A549 (cell line): ENCODE measurements around the gene CCKAR. TPM values are rescaled to one million over a fixed set of nuclear protein-coding genes. Genes with fewer than 3 reads are reported as not detected.

Experiments used
- ATAC-seq, 2 experiments: fragments of 200-7000 bp in 1 of 2; fragments of >200 bp in 1 of 2; cut with Nextera tagmentation in 1 of 2; cut with Tn5 transposase in 1 of 2; 3 replicates each; pipeline versions ENCODE4 v1.8.0 to v1.9.1; 2018 to 2020; ENCODE audit warnings: mild to moderate bottlenecking in 1 of 2, moderate library complexity in 1 of 2
- CTCF ChIA-PET: fragments of 300-600 bp; sonication (Branson Sonifier 250); formaldehyde crosslinking; extraction: SDS; loops from one replicate; lab custom pipeline; 2021; ENCODE audit warnings: antibody characterized with exemption, inconsistent platforms; lab: Yijun Ruan, JAX
- POLR2A ChIA-PET: fragments of 350-600 bp; formaldehyde crosslinking; extraction: SDS; loops from one replicate; lab custom pipeline; 2021; ENCODE audit warnings: antibody characterized with exemption, inconsistent platforms; lab: Yijun Ruan, JAX
- DNase-seq, 2 experiments: peaks; one replicate each; pipeline versions ENCODE4 v3.0.0 to v3.0.0-alpha.2; 2011 to 2016; ENCODE audit warnings: low read depth in 1 of 2, low spot score in 1 of 2
- FAIRE-seq: peaks from 2 replicates; lab custom pipeline; 2011; peaks lifted over from hg19 to GRCh38; lab: Jason Lieb, UNC
- H3K27ac ChIP-seq, 2 experiments: fragments of >200 bp; sonication (Bioruptor Twin); formaldehyde crosslinking; 3 replicates each; pipeline ENCODE4 v1.5.1; 2016 to 2017
- H3K4me1 ChIP-seq: fragments of >200 bp; sonication (Bioruptor Twin); formaldehyde crosslinking; 3 replicates; pipeline ENCODE4 v1.6.1; 2016
- H3K4me2 ChIP-seq: fragments of >200 bp; sonication (Bioruptor Twin); formaldehyde crosslinking; 3 replicates; pipeline ENCODE4 v1.6.1; 2016
- H3K4me3 ChIP-seq: fragments of >200 bp; sonication (Bioruptor Twin); formaldehyde crosslinking; 3 replicates; pipeline ENCODE4 v1.5.1; 2016
- H3K9me3 ChIP-seq: fragments of >200 bp; sonication (Bioruptor Twin); formaldehyde crosslinking; 3 replicates; pipeline ENCODE4 v1.6.1; 2016
- BHLHE40 ChIP-seq: IDR thresholded peaks from 2 replicates; pipeline ENCODE4 v1.6.1; 2012; ENCODE audit warnings: low read depth, low read length, inconsistent platforms
- CBX2 ChIP-seq: fragments of 200-600 bp; sonication (generic); IDR thresholded peaks from 2 replicates; pipeline ENCODE4 v1.6.1; 2016; ENCODE audit warnings: low read depth, mild to moderate bottlenecking, borderline replicate concordance
- CBX8 ChIP-seq: fragments of 200-600 bp; sonication (generic); IDR thresholded peaks from 2 replicates; pipeline ENCODE4 v1.6.1; 2016
- CEBPB ChIP-seq, 2 experiments: fragments of >200 bp in 1 of 2; sonication (Bioruptor Twin) in 1 of 2; formaldehyde crosslinking in 1 of 2; IDR thresholded peaks; 2 replicates each; pipeline ENCODE4 v1.6.1; 2012 to 2016
- CHD2 ChIP-seq: fragments of 150-350 bp; IDR thresholded peaks from 2 replicates; pipeline ENCODE4 v1.6.1; 2014; ENCODE audit warnings: low read length; ENCODE audit not compliant: partially characterized antibody
- CHD4 ChIP-seq: fragments of 200-600 bp; sonication (generic); IDR thresholded peaks from 2 replicates; pipeline ENCODE4 v1.6.1; 2016; ENCODE audit warnings: antibody characterized with exemption, mild to moderate bottlenecking, borderline replicate concordance
- EHF ChIP-seq: fragments of 250-450 bp; sonication (Bioruptor Pico); IDR thresholded peaks from 2 replicates; pipeline ENCODE4 v1.5.0; 2020; ENCODE audit warnings: mild to moderate bottlenecking
- EHMT2 ChIP-seq: fragments of 200-600 bp; sonication (generic); IDR thresholded peaks from 2 replicates; pipeline ENCODE4 v1.6.1; 2016; ENCODE audit warnings: antibody characterized with exemption, low read depth, mild to moderate bottlenecking, moderate library complexity
- HDAC2 ChIP-seq: fragments of 200-600 bp; sonication (generic); IDR thresholded peaks from 2 replicates; pipeline ENCODE4 v1.6.1; 2016
- HOXA7 ChIP-seq: fragments of 250-450 bp; sonication (Bioruptor Pico); IDR thresholded peaks from 2 replicates; pipeline ENCODE4 v1.5.0; 2020; ENCODE audit warnings: mild to moderate bottlenecking, moderate library complexity
- HOXB5 ChIP-seq: fragments of 250-450 bp; sonication (Bioruptor Pico); IDR thresholded peaks from 2 replicates; pipeline ENCODE4 v1.5.0; 2020; ENCODE audit warnings: mild to moderate bottlenecking, moderate library complexity
- JUNB ChIP-seq: fragments of >200 bp; sonication (Bioruptor Twin); formaldehyde crosslinking; IDR thresholded peaks from 2 replicates; pipeline ENCODE4 v1.6.1; 2016
- KDM1A ChIP-seq: fragments of 200-600 bp; sonication (generic); IDR thresholded peaks from 2 replicates; pipeline ENCODE4 v1.6.1; 2016; ENCODE audit warnings: low read depth, mild to moderate bottlenecking
- NFE2L2 ChIP-seq: fragments of 150-350 bp; conservative IDR thresholded peaks from 2 replicates; pipeline ENCODE4 v1.6.1; 2014; ENCODE audit warnings: low read length
- PHF8 ChIP-seq: fragments of 200-600 bp; sonication (generic); IDR thresholded peaks from 2 replicates; pipeline ENCODE4 v1.6.1; 2016; ENCODE audit warnings: low read depth, mild to moderate bottlenecking, antibody characterized with exemption, moderate library complexity, borderline replicate concordance
- POLR2A ChIP-seq: IDR thresholded peaks from 2 replicates; pipeline ENCODE4 v1.6.1; 2012; ENCODE audit warnings: mild to moderate bottlenecking, low read length
- POLR2AphosphoS2 ChIP-seq: conservative IDR thresholded peaks from 2 replicates; pipeline ENCODE4 v1.6.1; 2012; ENCODE audit warnings: low read length, improper control_type of control experiment, inconsistent platforms
- RAD21 ChIP-seq, 2 experiments: fragments of >200 bp in 1 of 2; sonication (Bioruptor Twin) in 1 of 2; formaldehyde crosslinking in 1 of 2; IDR thresholded peaks in 1 of 2; conservative IDR thresholded peaks in 1 of 2; 2 replicates in 1 of 2; 3 replicates in 1 of 2; pipeline ENCODE4 v1.6.1; 2012 to 2018; ENCODE audit warnings: inconsistent platforms in 1 of 2
- RARB ChIP-seq: fragments of 250-450 bp; sonication (Bioruptor Pico); IDR thresholded peaks from 2 replicates; pipeline ENCODE4 v1.8.0; 2021; ENCODE audit warnings: mild to moderate bottlenecking, moderate library complexity
- RCOR1 ChIP-seq: fragments of 150-350 bp; IDR thresholded peaks from 2 replicates; pipeline ENCODE4 v1.6.1; 2014; ENCODE audit warnings: antibody characterized with exemption, low read length, low read depth
- RFX5 ChIP-seq: fragments of 450-650 bp; IDR thresholded peaks from 2 replicates; pipeline ENCODE4 v1.7.1; 2014; ENCODE audit warnings: antibody characterized with exemption, mild to moderate bottlenecking, moderate library complexity
- SREBF2 ChIP-seq: fragments of 450-650 bp; IDR thresholded peaks from 2 replicates; pipeline ENCODE4 v1.6.1; 2014; ENCODE audit warnings: mild to moderate bottlenecking, moderate library complexity
- TFCP2L1 ChIP-seq: fragments of 250-450 bp; sonication (Bioruptor Pico); IDR thresholded peaks from 2 replicates; pipeline ENCODE4 v1.5.0; 2021; ENCODE audit warnings: mild to moderate bottlenecking
- TP53 ChIP-seq: fragments of 250-450 bp; sonication (Bioruptor Pico); IDR thresholded peaks from 2 replicates; pipeline ENCODE4 v1.5.0; 2021; ENCODE audit warnings: mild to moderate bottlenecking, moderate library complexity
- ZC3H11A ChIP-seq: fragments of 450-650 bp; IDR thresholded peaks from 2 replicates; pipeline ENCODE4 v1.6.1; 2014; ENCODE audit warnings: antibody characterized with exemption, mild to moderate bottlenecking
- WGBS: methylation state at CpG from one replicate; pipeline ENCODE4 v1.1.6; 2017; ENCODE audit errors: missing lambda C conversion rate; 5-methylcytosine and 5-hydroxymethylcytosine counted together
- polyA plus RNA-seq, 4 experiments: library from polyadenylated mRNA; depleted of rRNA in 3 of 4; stranded (reverse); fragments of >200 nt; fragmentation: RNase III in 1 of 4; extraction: RNeasy Plus Mini Kit Qiagen cat#74134 plus additional on column Dnase treatment in 1 of 4; gene quantifications; 2 replicates in 3 of 4; 3 replicates in 1 of 4; pipeline ENCODE4 v1.2.3, GENCODE V29; 2011 to 2017
- TF ChIP-seq, protein P1 (sequence below): IDR thresholded peaks from 2 replicates; pipeline ENCODE4 v1.6.1; 2012
- TF ChIP-seq, protein P2 (sequence below): fragments of >200 bp; sonication (Bioruptor Twin); formaldehyde crosslinking; IDR thresholded peaks from 3 replicates; pipeline ENCODE4 v1.6.1; 2016
- TF ChIP-seq, protein P3 (sequence below): fragments of 200-600 bp; sonication (generic); IDR thresholded peaks from 2 replicates; pipeline ENCODE4 v1.6.1; 2016; ENCODE audit warnings: antibody characterized with exemption, mild to moderate bottlenecking, moderate library complexity
- TF ChIP-seq, protein P4 (sequence below): IDR thresholded peaks from 2 replicates; pipeline ENCODE4 v1.6.1; 2012

Gene CCKAR
- polyA plus RNA-seq, 2 of the 4 experiments (the other 2 are of a cell fraction): not detected

DNA sequence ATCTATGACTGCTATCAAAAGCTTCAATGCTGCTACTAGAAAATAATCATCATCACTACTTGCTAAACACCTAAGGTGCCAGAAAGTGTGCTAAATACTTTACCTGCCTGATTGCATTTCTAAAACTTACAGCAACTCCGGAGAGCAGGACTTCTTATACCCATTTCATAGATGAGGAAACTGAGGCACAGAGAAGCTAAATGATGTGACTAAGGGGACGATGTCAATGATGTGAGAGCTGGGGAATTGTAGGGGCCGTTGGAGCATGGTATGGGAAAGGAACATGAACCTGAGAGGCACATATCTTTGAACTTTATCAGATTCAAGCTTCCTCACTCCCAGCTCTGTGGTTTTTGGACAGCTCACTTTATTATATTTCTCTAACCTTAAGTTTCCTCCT lies 38.7 kb downstream of the CCKAR start:
- FAIRE-seq (no peak), DNase-seq (no peak), ATAC-seq (no peak)
- ChIA-PET POLR2A (no interaction called here), CTCF (interaction anchor here (1.1 to 1.4 kb wide), 3 partner anchors 11 to 269 kb away, joined by 3 read pairs; no protein-coding TSS in a partner anchor)
- no peak overlapping the region for H3K27ac ChIP-seq
- no peak overlapping the region for H3K4me3 ChIP-seq
- H3K4me1 ChIP-seq: no peaks in the 10 kb centered on the region
- H3K9me3 ChIP-seq: no peaks in the 10 kb centered on the region
- 39% methylated on average over 3 of the region's 3 CpGs for WGBS
- TF ChIP-seq HOXB5 (CRISPR knock-in tag): no peak
- TF ChIP-seq HOXA7 (CRISPR knock-in tag): no peak
- TF ChIP-seq CEBPB (IDR thresholded peaks at IDR 0.05): no peak
- TF ChIP-seq, protein P1, sequence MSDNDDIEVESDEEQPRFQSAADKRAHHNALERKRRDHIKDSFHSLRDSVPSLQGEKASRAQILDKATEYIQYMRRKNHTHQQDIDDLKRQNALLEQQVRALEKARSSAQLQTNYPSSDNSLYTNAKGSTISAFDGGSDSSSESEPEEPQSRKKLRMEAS: no peak
- no peak for TF ChIP-seq ZC3H11A
- no peak for TF ChIP-seq TFCP2L1 (CRISPR knock-in tag)
- TF ChIP-seq, protein P2, sequence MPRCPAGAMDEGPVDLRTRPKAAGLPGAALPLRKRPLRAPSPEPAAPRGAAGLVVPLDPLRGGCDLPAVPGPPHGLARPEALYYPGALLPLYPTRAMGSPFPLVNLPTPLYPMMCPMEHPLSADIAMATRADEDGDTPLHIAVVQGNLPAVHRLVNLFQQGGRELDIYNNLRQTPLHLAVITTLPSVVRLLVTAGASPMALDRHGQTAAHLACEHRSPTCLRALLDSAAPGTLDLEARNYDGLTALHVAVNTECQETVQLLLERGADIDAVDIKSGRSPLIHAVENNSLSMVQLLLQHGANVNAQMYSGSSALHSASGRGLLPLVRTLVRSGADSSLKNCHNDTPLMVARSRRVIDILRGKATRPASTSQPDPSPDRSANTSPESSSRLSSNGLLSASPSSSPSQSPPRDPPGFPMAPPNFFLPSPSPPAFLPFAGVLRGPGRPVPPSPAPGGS: no peak
- TF ChIP-seq, protein P3, sequence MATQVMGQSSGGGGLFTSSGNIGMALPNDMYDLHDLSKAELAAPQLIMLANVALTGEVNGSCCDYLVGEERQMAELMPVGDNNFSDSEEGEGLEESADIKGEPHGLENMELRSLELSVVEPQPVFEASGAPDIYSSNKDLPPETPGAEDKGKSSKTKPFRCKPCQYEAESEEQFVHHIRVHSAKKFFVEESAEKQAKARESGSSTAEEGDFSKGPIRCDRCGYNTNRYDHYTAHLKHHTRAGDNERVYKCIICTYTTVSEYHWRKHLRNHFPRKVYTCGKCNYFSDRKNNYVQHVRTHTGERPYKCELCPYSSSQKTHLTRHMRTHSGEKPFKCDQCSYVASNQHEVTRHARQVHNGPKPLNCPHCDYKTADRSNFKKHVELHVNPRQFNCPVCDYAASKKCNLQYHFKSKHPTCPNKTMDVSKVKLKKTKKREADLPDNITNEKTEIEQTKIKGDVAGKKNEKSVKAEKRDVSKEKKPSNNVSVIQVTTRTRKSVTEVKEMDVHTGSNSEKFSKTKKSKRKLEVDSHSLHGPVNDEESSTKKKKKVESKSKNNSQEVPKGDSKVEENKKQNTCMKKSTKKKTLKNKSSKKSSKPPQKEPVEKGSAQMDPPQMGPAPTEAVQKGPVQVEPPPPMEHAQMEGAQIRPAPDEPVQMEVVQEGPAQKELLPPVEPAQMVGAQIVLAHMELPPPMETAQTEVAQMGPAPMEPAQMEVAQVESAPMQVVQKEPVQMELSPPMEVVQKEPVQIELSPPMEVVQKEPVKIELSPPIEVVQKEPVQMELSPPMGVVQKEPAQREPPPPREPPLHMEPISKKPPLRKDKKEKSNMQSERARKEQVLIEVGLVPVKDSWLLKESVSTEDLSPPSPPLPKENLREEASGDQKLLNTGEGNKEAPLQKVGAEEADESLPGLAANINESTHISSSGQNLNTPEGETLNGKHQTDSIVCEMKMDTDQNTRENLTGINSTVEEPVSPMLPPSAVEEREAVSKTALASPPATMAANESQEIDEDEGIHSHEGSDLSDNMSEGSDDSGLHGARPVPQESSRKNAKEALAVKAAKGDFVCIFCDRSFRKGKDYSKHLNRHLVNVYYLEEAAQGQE: no peak
- no peak for TF ChIP-seq HDAC2
- no peak for TF ChIP-seq CHD4
- no peak for TF ChIP-seq POLR2AphosphoS2
- no peak for TF ChIP-seq CBX2
- TF ChIP-seq, all 56 proteins: peak for 0
- H3K4me2 ChIP-seq: no peak overlapping the region

DNA sequence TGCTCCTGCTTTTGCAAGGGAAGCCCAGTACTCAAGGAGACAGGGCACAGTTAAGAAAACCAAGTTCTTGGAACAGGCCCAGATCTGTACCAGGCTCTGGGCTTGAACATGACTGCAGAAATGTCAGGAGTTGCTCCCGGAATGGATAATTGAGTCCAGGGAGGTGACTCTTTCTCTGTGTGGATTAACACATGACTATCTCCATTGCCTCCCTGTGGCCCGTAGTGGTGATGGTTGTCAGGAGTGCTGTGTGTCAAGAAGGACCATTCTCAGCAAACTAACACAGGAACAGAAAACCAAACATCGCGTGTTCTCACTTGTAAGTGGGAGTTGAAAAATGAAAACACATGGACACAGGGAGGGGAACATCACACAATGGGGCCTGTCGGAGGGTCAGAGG lies 39.9 kb downstream of the CCKAR start:
- Histone ChIP-seq H3K4me2 (no peak overlapping the region), H3K9me3 (no peaks in the 10 kb centered on the region), H3K27ac (no peak overlapping the region), H3K4me1 (no peaks in the 10 kb centered on the region), H3K4me3 (no peak overlapping the region)
- DNase-seq (no peak), FAIRE-seq (no peak), ATAC-seq (no peak)
- ChIA-PET CTCF (no interaction called here), POLR2A (no interaction called here)
- WGBS: 83% methylated on average over 5 of the region's 5 CpGs
- TF ChIP-seq RAD21 (conservative IDR thresholded peaks at IDR 0.05 in 1 of 2, IDR thresholded peaks at IDR 0.05 in 1 of 2) (no peak), JUNB (no peak), POLR2A (no peak), HDAC2 (no peak), RARB (no peak), CBX2 (no peak), NFE2L2 (no peak), SREBF2 (no peak)
- TF ChIP-seq, protein P4, sequence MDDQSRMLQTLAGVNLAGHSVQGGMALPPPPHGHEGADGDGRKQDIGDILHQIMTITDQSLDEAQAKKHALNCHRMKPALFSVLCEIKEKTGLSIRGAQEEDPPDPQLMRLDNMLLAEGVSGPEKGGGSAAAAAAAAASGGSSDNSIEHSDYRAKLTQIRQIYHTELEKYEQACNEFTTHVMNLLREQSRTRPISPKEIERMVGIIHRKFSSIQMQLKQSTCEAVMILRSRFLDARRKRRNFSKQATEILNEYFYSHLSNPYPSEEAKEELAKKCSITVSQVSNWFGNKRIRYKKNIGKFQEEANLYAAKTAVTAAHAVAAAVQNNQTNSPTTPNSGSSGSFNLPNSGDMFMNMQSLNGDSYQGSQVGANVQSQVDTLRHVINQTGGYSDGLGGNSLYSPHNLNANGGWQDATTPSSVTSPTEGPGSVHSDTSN: no peak

DNA sequence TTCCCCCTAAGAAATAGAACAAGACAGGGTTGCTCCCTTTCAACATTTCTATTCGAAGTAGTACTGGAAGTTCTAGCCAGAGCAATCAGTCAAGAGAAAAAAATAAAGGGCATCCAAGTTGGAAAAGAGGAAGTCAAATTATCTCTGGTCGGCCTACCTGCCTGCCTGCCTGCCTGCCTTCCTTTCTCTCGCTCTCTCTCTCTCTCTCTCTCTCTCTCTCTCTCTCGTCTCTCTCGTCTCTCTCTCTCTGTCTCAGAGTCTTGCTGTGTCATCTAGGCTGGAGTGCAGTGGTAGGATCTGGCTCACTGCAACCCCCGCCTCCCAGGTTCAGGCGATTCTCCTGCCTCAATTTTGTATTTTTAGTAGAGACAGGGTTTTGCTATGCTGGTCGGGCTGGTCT lies 42.9 kb downstream of the CCKAR start:
- no peaks in the 10 kb centered on the region for H3K4me1 ChIP-seq
- ChIA-PET POLR2A (no interaction called here), CTCF (no interaction called here)
- WGBS: 75% methylated on average over 6 of the region's 8 CpGs
- DNase-seq: no peak
- no peaks in the 10 kb centered on the region; the same call in 2 of the 3 replicates for H3K9me3 ChIP-seq
- no peak overlapping the region for H3K27ac ChIP-seq
- H3K4me3 ChIP-seq: no peak overlapping the region
- FAIRE-seq: no peak
- TF ChIP-seq CHD2 (no peak), TP53 (CRISPR knock-in tag) (no peak), KDM1A (no peak), RCOR1 (no peak), RFX5 (no peak), PHF8 (no peak), NFE2L2 (no peak), EHMT2 (no peak), CBX8 (no peak), EHF (CRISPR knock-in tag) (no peak), BHLHE40 (no peak)
- TF ChIP-seq, protein P1: no peak
- no peak for ATAC-seq
- H3K4me2 ChIP-seq: no peak overlapping the region
